ENCODE data around the gene RAB30.

RAB30 gene

GRCh38 chr11:83073258-83073657 lies 1.6 kb upstream of the RAB30 start:
- DNase-seq (ENCODE audit: low read depth) = no peak
- H3K4me3 ChIP-seq (ENCODE audit: control insufficient read depth, low read depth, low read length) = no peak overlapping the region; the same call in none of the 2 replicates
- TF ChIP-seq CTCF (IDR thresholded peaks at IDR 0.05; ENCODE audit: control insufficient read depth, insufficient read depth, low read depth, low read length, missing control alignments) = no peak

- no peak for DNase-seq (ENCODE audit: low read depth)
- no peak for TF ChIP-seq CTCF (IDR thresholded peaks at IDR 0.05; ENCODE audit: control insufficient read depth, insufficient read depth, low read depth, low read length, missing control alignments)
- peak overlapping the region; percentile 97 for H3K4me3 ChIP-seq (ENCODE audit: control insufficient read depth, low read depth, low read length)
Measured at GRCh38 chr11:83072350-83073242, 899 bp upstream of the RAB30 start.

- TF ChIP-seq CTCF (IDR thresholded peaks at IDR 0.05; ENCODE audit: control insufficient read depth, insufficient read depth, low read depth, low read length, missing control alignments) = no peak
- no peak for DNase-seq (ENCODE audit: low read depth)
- peak overlapping the region; percentile 97 for H3K4me3 ChIP-seq (ENCODE audit: control insufficient read depth, low read depth, low read length)
Measured at GRCh38 chr11:83070731-83071566, 748 bp downstream of the RAB30 start.

GRCh38 chr11:83070044-83070701 lies 1.5 kb downstream of the RAB30 start:
- no peak for TF ChIP-seq CTCF (IDR thresholded peaks at IDR 0.05; ENCODE audit: control insufficient read depth, insufficient read depth, low read depth, low read length, missing control alignments)
- peak overlapping the region; percentile 97 for H3K4me3 ChIP-seq (ENCODE audit: control insufficient read depth, low read depth, low read length)
- peak; percentile 41 for DNase-seq (ENCODE audit: low read depth)

- DNase-seq (ENCODE audit: low read depth) = no peak
- peak overlapping the region; percentile 97 for H3K4me3 ChIP-seq (ENCODE audit: control insufficient read depth, low read depth, low read length)
- TF ChIP-seq CTCF (IDR thresholded peaks at IDR 0.05; ENCODE audit: control insufficient read depth, insufficient read depth, low read depth, low read length, missing control alignments) = no peak
Measured at GRCh38 chr11:83069441-83070043, 2.2 kb downstream of the RAB30 start.

- DNase-seq (ENCODE audit: low read depth) = no peak
- no peak for TF ChIP-seq CTCF (IDR thresholded peaks at IDR 0.05; ENCODE audit: control insufficient read depth, insufficient read depth, low read depth, low read length, missing control alignments)
- no peak overlapping the region for H3K4me3 ChIP-seq (ENCODE audit: control insufficient read depth, low read depth, low read length)
Measured at GRCh38 chr11:83068568-83068967, 3.1 kb downstream of the RAB30 start.

Measured in AG09309 (cell line).